K562 (cell line): ENCODE data around the gene CCR9. TPM values are rescaled to one million over a fixed set of nuclear protein-coding genes. Genes with fewer than 3 reads are reported as not detected.

Experiments used
- ATAC-seq: fragments of 200-7000 bp; cut with Tn5 transposase; 3 replicates; pipeline ENCODE4 v1.9.1; 2020; ENCODE audit warnings: moderate library complexity
- BruUV-seq: library from RNA; stranded (reverse); fragments of 400-500 nt; replicated peaks from 2 replicates; lab custom pipeline; 2021; lab: Mats Ljungman, UMichigan
- CTCF ChIA-PET: fragments of 300-600 bp; formaldehyde crosslinking; extraction: SDS; loops from one replicate; lab custom pipeline; 2021; ENCODE audit warnings: low intra/inter-chr PET ratio; lab: Yijun Ruan, JAX
- POLR2A ChIA-PET: fragments of 300-600, 350-650 bp; sonication (Branson Sonifier 250); formaldehyde crosslinking; extraction: SDS; loops from one replicate; lab custom pipeline; 2021; ENCODE audit warnings: antibody characterized with exemption, inconsistent platforms; lab: Yijun Ruan, JAX
- DNase-seq, 4 experiments: peaks; one replicate each; pipeline versions ENCODE4 v3.0.0 to v3.0.0-alpha.2; 2011 to 2018; ENCODE audit warnings: low spot score in 3 of 4, mixed read lengths in 3 of 4; ENCODE audit errors: extremely low read depth in 1 of 4
- FAIRE-seq: peaks from 2 replicates; lab custom pipeline; 2011; peaks lifted over from hg19 to GRCh38; lab: Jason Lieb, UNC
- H2AFZ ChIP-seq: 2 replicates; pipeline ENCODE4 v1.6.0; 2011; ENCODE audit warnings: low read depth, low read length, control low read depth, inconsistent platforms
- H3K27ac ChIP-seq: fragments of 200-600 bp; 3 replicates; pipeline ENCODE4 v1.8.0; 2011; ENCODE audit warnings: low read depth, mild to moderate bottlenecking, control low read depth, inconsistent platforms, low read length, moderate library complexity, mixed read lengths; ENCODE audit errors: extremely low read depth
- H3K27me3 ChIP-seq, 2 experiments: fragments of 300-600 bp in 1 of 2; 2 replicates in 1 of 2; 3 replicates in 1 of 2; pipeline versions ENCODE4 v1.6.0 to v1.8.0; 2011; ENCODE audit warnings: inconsistent platforms in 2 of 2, low read length in 2 of 2, mild to moderate bottlenecking in 1 of 2, mixed read lengths in 1 of 2, moderate library complexity in 1 of 2; ENCODE audit not compliant: control insufficient read depth in 2 of 2, insufficient read depth in 2 of 2
- H3K36me3 ChIP-seq: fragments of 300-600 bp; 3 replicates; pipeline ENCODE4 v1.8.0; 2011; ENCODE audit warnings: mild to moderate bottlenecking, low read length, inconsistent platforms; ENCODE audit not compliant: control insufficient read depth, insufficient read depth
- H3K4me1 ChIP-seq, 2 experiments: fragments of 200-600 bp in 1 of 2; replicated peaks in 1 of 2; 2 replicates in 1 of 2; 3 replicates in 1 of 2; pipeline versions ENCODE4 v1.5.1 to v1.8.0; 2011; ENCODE audit warnings: inconsistent platforms in 2 of 2, low read length in 2 of 2, mild to moderate bottlenecking in 1 of 2, mixed read lengths in 1 of 2, moderate library complexity in 1 of 2; ENCODE audit not compliant: control insufficient read depth in 2 of 2, insufficient read depth in 2 of 2
- H3K4me2 ChIP-seq: 2 replicates; pipeline ENCODE4 v1.6.1; 2011; ENCODE audit warnings: low read length, control low read depth, inconsistent platforms, mixed read lengths; ENCODE audit not compliant: insufficient read depth
- H3K4me3 ChIP-seq: fragments of 200-600 bp; sonication (generic), shearing (Covaris generic); 2 replicates; pipeline ENCODE4 v1.5.1; 2016; ENCODE audit warnings: control low read depth, inconsistent platforms
- H3K79me2 ChIP-seq: fragments of 200-600 bp; 3 replicates; pipeline ENCODE4 v1.8.0; 2011; ENCODE audit warnings: low read length, inconsistent platforms; ENCODE audit not compliant: control insufficient read depth, insufficient read depth
- H3K9ac ChIP-seq, 2 experiments: 2 replicates each; pipeline versions ENCODE4 v1.6.0 to v1.6.1; 2011; ENCODE audit warnings: low read depth in 2 of 2, low read length in 2 of 2, control low read depth in 1 of 2, inconsistent platforms in 1 of 2, mild to moderate bottlenecking in 1 of 2, mixed read lengths in 1 of 2; ENCODE audit not compliant: insufficient read depth in 1 of 2
- H3K9me1 ChIP-seq: one replicate; pipeline ENCODE4 v1.6.0; 2011; ENCODE audit warnings: inconsistent platforms, mild to moderate bottlenecking, low read length, moderate library complexity; ENCODE audit not compliant: control insufficient read depth, insufficient read depth
- H3K9me3 ChIP-seq: replicated peaks from 2 replicates; pipeline ENCODE4 v1.5.1; 2011; ENCODE audit warnings: low read depth, low read length, inconsistent platforms; ENCODE audit not compliant: control insufficient read depth, insufficient read depth
- H4K20me1 ChIP-seq: replicated peaks from 2 replicates; pipeline ENCODE4 v1.6.1; 2011; ENCODE audit warnings: low read length, inconsistent platforms, mixed read lengths; ENCODE audit not compliant: control insufficient read depth, insufficient read depth
- ARHGAP35 ChIP-seq: fragments of 450-650 bp; IDR thresholded peaks from 2 replicates; pipeline ENCODE4 v1.6.1; 2018; ENCODE audit not compliant: partially characterized antibody
- NFE2 ChIP-seq: IDR thresholded peaks from 2 replicates; pipeline ENCODE4 v1.6.1; 2014; ENCODE audit warnings: antibody characterized with exemption, low read depth
- PRPF4 ChIP-seq: fragments of 200-400 bp; formaldehyde crosslinking; IDR thresholded peaks from one replicate; pipeline ENCODE4 v1.6.1; 2017; ENCODE audit warnings: low read length, low read depth, mild to moderate bottlenecking; ENCODE audit not compliant: insufficient read depth, poor library complexity, severe bottlenecking
- U2AF2 ChIP-seq: fragments of 200-400 bp; formaldehyde crosslinking; optimal IDR thresholded peaks from 2 replicates; pipeline ENCODE3; 2017; ENCODE audit warnings: low read depth, mild to moderate bottlenecking, low read length
- ZFPM2 ChIP-seq: fragments of 250-450 bp; sonication (Bioruptor Pico); IDR thresholded peaks from 2 replicates; pipeline ENCODE4 v1.5.1; 2022; ENCODE audit warnings: mild to moderate bottlenecking
- ZNF282 ChIP-seq: sonication (generic); formaldehyde crosslinking; IDR thresholded peaks from 2 replicates; pipeline ENCODE4 v1.8.1; 2023; ENCODE audit warnings: missing genetic modification reagents
- ZNF436 ChIP-seq: fragments of 250-450, 450-650 bp; sonication (Bioruptor Pico); formaldehyde crosslinking; IDR thresholded peaks from 2 replicates; pipeline ENCODE4 v1.7.0; 2020; ENCODE audit warnings: mild to moderate bottlenecking
- WGBS: fragments of 100-300 bp; shearing (Covaris generic); methylation state at CpG from one replicate; pipeline ENCODE4 v1.1.6; 2016; ENCODE audit warnings: low coverage, mixed read lengths; ENCODE audit not compliant: insufficient coverage; ENCODE audit errors: missing lambda C conversion rate; 5-methylcytosine and 5-hydroxymethylcytosine counted together
- in situ Hi-C: fragments of 300-500 bp; cut with MboI; formaldehyde crosslinking; loops from 4 replicates; pipeline ENCODE4 v1.15.0; 2018; ENCODE audit warnings: inconsistent platforms, mixed read lengths
- intact Hi-C: fragments of 100-400 bp; cut with micrococcal nuclease; formaldehyde crosslinking; loops from 2 replicates; pipeline ENCODE4 v1.14.2; 2022
- polyA plus RNA-seq, 8 experiments: library from polyadenylated mRNA; depleted of rRNA in 4 of 8; stranded (reverse) in 5 of 8; unstranded in 3 of 8; fragments of >200 nt; fragmentation: Nextera tagmentation in 2 of 8; fragmentation: Illumina TruSeq in 1 of 8; extraction: Ambion mirVana in 2 of 8; extraction: Trizol in 1 of 8; gene quantifications; 2 replicates each; pipeline versions ENCODE4 v1.2.1 to v1.2.3, GENCODE V29; 2011 to 2014; ENCODE audit warnings: inconsistent platforms in 1 of 8, missing spikeins in 1 of 8
- total RNA-seq, 7 experiments: library from RNA; depleted of rRNA in 6 of 7; stranded (reverse); fragments of >200 nt in 6 of 7; fragmentation: Illumina TruSeq in 2 of 7; extraction: Trizol in 2 of 7; gene quantifications; 2 replicates each; pipeline versions ENCODE4 v1.2.1 to v1.2.3, GENCODE V29; 2011 to 2021; ENCODE audit warnings: low replicate concordance in 1 of 7

CCR9 gene
- total and polyA plus RNA-seq, 9 of the 15 experiments (the other 6 are each of a cell fraction or from before 2014, with no cell fraction given): not detected

DNA sequence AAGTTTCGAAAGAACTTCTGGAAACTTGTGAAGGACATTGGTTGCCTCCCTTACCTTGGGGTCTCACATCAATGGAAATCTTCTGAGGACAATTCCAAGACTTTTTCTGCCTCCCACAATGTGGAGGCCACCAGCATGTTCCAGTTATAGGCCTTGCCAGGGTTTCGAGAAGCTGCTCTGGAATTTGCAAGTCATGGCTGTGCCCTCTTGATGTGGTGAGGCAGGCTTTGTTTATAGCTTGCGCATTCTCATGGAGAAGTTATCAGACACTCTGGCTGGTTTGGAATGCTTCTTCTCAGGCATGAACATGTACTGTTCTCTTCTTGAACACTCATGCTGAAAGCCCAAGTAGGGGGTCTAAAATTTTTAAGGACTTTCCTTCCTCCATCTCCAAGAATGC lies 61.0 kb downstream of the CCR9 start:
- intact Hi-C loops: no loop called here
- Histone ChIP-seq H3K27ac (no peak overlapping the region), H3K9me1 (peaks cover 3% of the 10 kb centered on the region), H3K36me3 (peaks cover 63% of the 10 kb centered on the region; the same call in 2 of the 3 replicates), H3K4me1 (no peaks in the 10 kb centered on the region), H3K9me3 (no peaks in the 10 kb centered on the region), H3K27me3 (no peaks in the 10 kb centered on the region), H3K4me2 (no peak overlapping the region), H3K79me2 (no peaks in the 10 kb centered on the region), H3K4me3 (no peak overlapping the region), H4K20me1 (0 out of 2 replicates have a peak, but pooled peaks cover 10% of the 10 kb centered on the region), H2AFZ (no peak overlapping the region), H3K9ac (no peak overlapping the region)
- in situ Hi-C loops: no loop called here
- WGBS: 92% methylated on average over 3 of the region's 3 CpGs
- no peak for ATAC-seq
- TF ChIP-seq NFE2 (peak; percentile 36), ZNF436 (CRISPR knock-in tag) (no peak), ZFPM2 (no peak), ARHGAP35 (no peak)
- BruUV-seq: no TSS peak
- no peak for DNase-seq
- ChIA-PET CTCF (interaction anchor here (1.6 kb wide), 1 partner anchor 132 kb away, joined by 4 read pairs; no protein-coding TSS in a partner anchor), POLR2A (no interaction called here)
- no peak for FAIRE-seq

DNA sequence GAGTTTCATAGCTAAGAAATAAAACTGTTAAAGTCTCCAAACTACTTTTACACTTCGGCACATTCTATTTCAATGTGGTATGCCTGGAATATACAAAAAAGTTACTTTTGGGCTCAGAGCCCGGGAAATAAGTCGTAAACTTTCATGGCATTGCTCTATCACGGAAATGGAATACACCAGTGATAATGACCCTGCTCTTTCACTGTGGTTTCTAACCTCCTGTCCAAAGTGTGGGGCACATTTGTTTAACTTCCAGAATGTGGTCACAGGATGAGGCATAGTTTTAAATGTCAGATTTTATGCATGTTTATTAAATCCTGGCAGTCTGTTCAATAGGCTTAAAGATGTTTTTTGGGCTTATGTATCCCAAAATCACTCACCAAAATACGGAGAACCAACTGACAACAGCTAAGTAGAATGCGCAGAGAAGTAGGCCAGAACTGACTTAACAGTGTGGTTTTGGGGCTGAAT lies 62.0 kb downstream of the CCR9 start:
- H4K20me1 ChIP-seq: 0 out of 2 replicates have a peak, but pooled peaks cover 10% of the 10 kb centered on the region
- peaks cover 73% of the 10 kb centered on the region; the same call in 2 of the 3 replicates for H3K36me3 ChIP-seq
- DNase-seq: no peak
- in situ Hi-C loops (no loop called here), intact Hi-C loops (no loop called here)
- peaks cover 9% of the 10 kb centered on the region for H3K9me1 ChIP-seq
- POLR2A ChIA-PET: interaction anchor here (1.2 kb wide), 1 partner anchor 9 kb away, joined by 3 read pairs; no protein-coding TSS in a partner anchor
- TF ChIP-seq PRPF4: no peak
- no peak for TF ChIP-seq U2AF2
- TF ChIP-seq ZNF282: no peak
- no TSS peak for BruUV-seq
- 98% methylated on average over 6 of the region's 6 CpGs for WGBS
- no peak for ATAC-seq
- no peak overlapping the region for H3K27ac ChIP-seq
- H2AFZ ChIP-seq: no peak overlapping the region
- H3K4me3 ChIP-seq: no peak overlapping the region
- no peaks in the 10 kb centered on the region for H3K27me3 ChIP-seq
- H3K9ac ChIP-seq: no peak overlapping the region
- H3K4me2 ChIP-seq: no peak overlapping the region
- no peaks in the 10 kb centered on the region for H3K4me1 ChIP-seq
- no peaks in the 10 kb centered on the region for H3K79me2 ChIP-seq
- no peak for FAIRE-seq
- no peaks in the 10 kb centered on the region for H3K9me3 ChIP-seq
- CTCF ChIA-PET: no interaction called here
